NCI-H1436 treated with DMSO at 0.1 percent for 48 hours (cell line): ENCODE data around the gene SCYGR1.
"Not testable (repeated sequence)": the region's sequence is repeated elsewhere in the genome, so short reads cannot be mapped to it uniquely, and the experiment has no call there.

ENCODE experiments used
- DNase-seq: peaks from one replicate; lab custom pipeline; 2025; lab: John Stamatoyannopoulos, UW

SCYGR1 gene

GRCh38 chr2:227387583-227387982, at the start of gene SCYGR1:
Gene SCYGR1 (minus strand): TSS chr2:227387949. CDS start chr2:227387949, 0 bp downstream.
- DNase-seq, result not testable (repeated sequence)

- no peak for DNase-seq
Measured at GRCh38 chr2:227436436-227437174, 48.9 kb upstream of the SCYGR1 start.

- no peak for DNase-seq
Measured at GRCh38 chr2:227433171-227433570, 45.4 kb upstream of the SCYGR1 start.

GRCh38 chr2:227430639-227431038, 42.9 kb upstream of the SCYGR1 start:
- no peak for DNase-seq

GRCh38 chr2:227428731-227429285, 41.1 kb upstream of the SCYGR1 start:
- no peak for DNase-seq

- no peak for DNase-seq
Measured at GRCh38 chr2:227423656-227424499, 36.1 kb upstream of the SCYGR1 start.

- DNase-seq, result no peak
Measured at GRCh38 chr2:227420087-227421052, 32.6 kb upstream of the SCYGR1 start.

- DNase-seq, result no peak
Measured at GRCh38 chr2:227416701-227417100, 29.0 kb upstream of the SCYGR1 start.

GRCh38 chr2:227415538-227416424, 28.0 kb upstream of the SCYGR1 start:
- no peak for DNase-seq

GRCh38 chr2:227414846-227415245, 27.1 kb upstream of the SCYGR1 start:
- no peak for DNase-seq

- no peak for DNase-seq
Measured at GRCh38 chr2:227413371-227413770, 25.6 kb upstream of the SCYGR1 start.

- DNase-seq, result no peak
Measured at GRCh38 chr2:227412877-227413276, 25.1 kb upstream of the SCYGR1 start.

GRCh38 chr2:227411990-227412350, 24.2 kb upstream of the SCYGR1 start:
- DNase-seq, result no peak

- no peak for DNase-seq
Measured at GRCh38 chr2:227411320-227411989, 23.7 kb upstream of the SCYGR1 start.

- DNase-seq, result no peak
Measured at GRCh38 chr2:227410191-227410590, 22.4 kb upstream of the SCYGR1 start.

- DNase-seq, result no peak
Measured at GRCh38 chr2:227407591-227408151, 19.9 kb upstream of the SCYGR1 start.

- DNase-seq, result no peak
Measured at GRCh38 chr2:227406177-227407031, 18.7 kb upstream of the SCYGR1 start.

- DNase-seq, result no peak
Measured at GRCh38 chr2:227404585-227405271, 17.0 kb upstream of the SCYGR1 start.
